Activated T-helper 1 cell treated with Interleukin-2 at 50 U/mL for 16 hours (primary cell): ENCODE results near the gene NKIRAS2.

ENCODE experiments used
- DNase-seq: peaks from one replicate; pipeline ENCODE4 v3.0.0-alpha.2; 2020; ENCODE audit warnings: low read depth

NKIRAS2 gene

GRCh38 chr17:42027590-42027889 lies 7.7 kb downstream of the NKIRAS2 start:
- DNase-seq, result no peak

- no peak for DNase-seq
Observed at GRCh38 chr17:42027961-42028790, 8.3 kb downstream of the NKIRAS2 start.

- no peak for DNase-seq
Observed at GRCh38 chr17:42028791-42029127, 8.9 kb downstream of the NKIRAS2 start.

GRCh38 chr17:42031584-42031983 lies 11.7 kb downstream of the NKIRAS2 start:
- no peak for DNase-seq

GRCh38 chr17:42034059-42034458 lies 14.2 kb downstream of the NKIRAS2 start:
- DNase-seq, result no peak

- no peak for DNase-seq
Observed at GRCh38 chr17:42038221-42038973, 18.5 kb downstream of the NKIRAS2 start.

GRCh38 chr17:42039794-42040763 lies 20.2 kb downstream of the NKIRAS2 start:
- no peak for DNase-seq

GRCh38 chr17:42040818-42041217 lies 20.9 kb downstream of the NKIRAS2 start:
- no peak for DNase-seq

- no peak for DNase-seq
Observed at GRCh38 chr17:42041619-42042018, 21.7 kb downstream of the NKIRAS2 start.

GRCh38 chr17:42042598-42043319 lies 22.9 kb downstream of the NKIRAS2 start:
- DNase-seq, result no peak

GRCh38 chr17:42045719-42046118 lies 25.8 kb downstream of the NKIRAS2 start:
- no peak for DNase-seq

- DNase-seq, result no peak
Observed at GRCh38 chr17:42047343-42047742, 27.5 kb downstream of the NKIRAS2 start.

- DNase-seq, result no peak
Observed at GRCh38 chr17:42049834-42050392, 30.0 kb downstream of the NKIRAS2 start.

- peak; percentile 22 for DNase-seq
Observed at GRCh38 chr17:42050393-42051012, 30.6 kb downstream of the NKIRAS2 start, which contains the start of gene C17orf113. TSS of gene C17orf113 (minus strand) at chr17:42050601. CDS start at chr17:42043376, 7,225 bp downstream.

GRCh38 chr17:42051013-42051400 lies 31.1 kb downstream of the NKIRAS2 start:
- DNase-seq, result no peak

GRCh38 chr17:42051645-42052044 lies 31.8 kb downstream of the NKIRAS2 start:
- no peak for DNase-seq

- DNase-seq, result no peak
Observed at GRCh38 chr17:42052346-42052877, 32.5 kb downstream of the NKIRAS2 start.

GRCh38 chr17:42053731-42054500 lies 34.0 kb downstream of the NKIRAS2 start:
- no peak for DNase-seq

GRCh38 chr17:42055027-42055426 lies 35.1 kb downstream of the NKIRAS2 start:
- no peak for DNase-seq

GRCh38 chr17:42055496-42055895 lies 35.6 kb downstream of the NKIRAS2 start:
- DNase-seq, result no peak
